Measurements from ENCODE around the gene MTMR2.
A peak's percentile ranks its signal among the peaks of the same experiment; 100 is the strongest.

Gene MTMR2

GRCh38 chr11:95923728-95924413 lies at the start of gene MTMR2:
Gene MTMR2, minus strand, starts transcription at chr11:95924107. Its CDS starts 153 bp downstream, at chr11:95923954.
- peak; percentile 85 for DNase-seq

- no peak for DNase-seq
Measured at GRCh38 chr11:95972060-95972459, 48.2 kb upstream of the MTMR2 start.

- no peak for DNase-seq
Measured at GRCh38 chr11:95968585-95968984, 44.7 kb upstream of the MTMR2 start.

GRCh38 chr11:95964281-95964680 lies 40.4 kb upstream of the MTMR2 start:
- DNase-seq = no peak

GRCh38 chr11:95961758-95962157 lies 37.9 kb upstream of the MTMR2 start:
- no peak for DNase-seq

- DNase-seq = no peak
Measured at GRCh38 chr11:95950905-95951304, 27.0 kb upstream of the MTMR2 start.

GRCh38 chr11:95948637-95949036 lies 24.7 kb upstream of the MTMR2 start:
- DNase-seq = no peak

GRCh38 chr11:95944623-95945022 lies 20.7 kb upstream of the MTMR2 start:
- DNase-seq = no peak

- no peak for DNase-seq
Measured at GRCh38 chr11:95943546-95943945, 19.6 kb upstream of the MTMR2 start.

GRCh38 chr11:95939091-95939490 lies 15.2 kb upstream of the MTMR2 start:
- no peak for DNase-seq

- no peak for DNase-seq
Measured at GRCh38 chr11:95937358-95937757, 13.5 kb upstream of the MTMR2 start.

GRCh38 chr11:95933594-95933993 lies 9.7 kb upstream of the MTMR2 start:
- DNase-seq = no peak

- no peak for DNase-seq
Measured at GRCh38 chr11:95931916-95932315, 8.0 kb upstream of the MTMR2 start.

- no peak for DNase-seq
Measured at GRCh38 chr11:95930948-95931347, 7.0 kb upstream of the MTMR2 start.

GRCh38 chr11:95926726-95927125 lies 2.8 kb upstream of the MTMR2 start:
- no peak for DNase-seq

GRCh38 chr11:95925011-95925410 lies 1.1 kb upstream of the MTMR2 start:
- no peak for DNase-seq

GRCh38 chr11:95924414-95924760 lies 480 bp upstream of the MTMR2 start:
- no peak for DNase-seq

GRCh38 chr11:95923439-95923727 lies 524 bp downstream of the MTMR2 start:
- DNase-seq = no peak

GRCh38 chr11:95922536-95923438 lies 1.1 kb downstream of the MTMR2 start:
- no peak for DNase-seq

- DNase-seq = no peak
Measured at GRCh38 chr11:95922099-95922498, 1.8 kb downstream of the MTMR2 start.

- DNase-seq = no peak
Measured at GRCh38 chr11:95920460-95921105, 3.3 kb downstream of the MTMR2 start.

- no peak for DNase-seq
Measured at GRCh38 chr11:95919514-95919913, 4.4 kb downstream of the MTMR2 start.

GRCh38 chr11:95918720-95919119 lies 5.2 kb downstream of the MTMR2 start:
- no peak for DNase-seq

GRCh38 chr11:95918056-95918455 lies 5.9 kb downstream of the MTMR2 start:
- DNase-seq = no peak

All from activated CD8-positive, alpha-beta memory T cell treated with anti-CD3 and anti-CD28 coated beads, Interleukin-2, amount 50 U/mL, for 48 hours (primary cell).